ENCODE measurements around the gene SPTBN1.

- TF ChIP-seq EZH2 (IDR thresholded peaks at IDR 0.05; ENCODE audit: insufficient read depth, poor library complexity, severe bottlenecking) (no peak), EZH2phosphoT487 (IDR thresholded peaks at IDR 0.05; ENCODE audit: insufficient read depth, low read depth) (no peak)
These were observed 120.9 kb downstream of the SPTBN1 start for GRCh38 chr2:54577035-54577434.

Measured in GM23248 (cell line).